ENCODE results near the gene CADM4. TPM values are rescaled to one million over a fixed set of nuclear protein-coding genes. Genes with fewer than 3 reads are reported as not detected.

Gene CADM4
- total and polyA plus RNA-seq, 2 donors (not counting 1 experiment from before 2014, with no cell fraction given), result 0.21 to 0.42 TPM

DNA sequence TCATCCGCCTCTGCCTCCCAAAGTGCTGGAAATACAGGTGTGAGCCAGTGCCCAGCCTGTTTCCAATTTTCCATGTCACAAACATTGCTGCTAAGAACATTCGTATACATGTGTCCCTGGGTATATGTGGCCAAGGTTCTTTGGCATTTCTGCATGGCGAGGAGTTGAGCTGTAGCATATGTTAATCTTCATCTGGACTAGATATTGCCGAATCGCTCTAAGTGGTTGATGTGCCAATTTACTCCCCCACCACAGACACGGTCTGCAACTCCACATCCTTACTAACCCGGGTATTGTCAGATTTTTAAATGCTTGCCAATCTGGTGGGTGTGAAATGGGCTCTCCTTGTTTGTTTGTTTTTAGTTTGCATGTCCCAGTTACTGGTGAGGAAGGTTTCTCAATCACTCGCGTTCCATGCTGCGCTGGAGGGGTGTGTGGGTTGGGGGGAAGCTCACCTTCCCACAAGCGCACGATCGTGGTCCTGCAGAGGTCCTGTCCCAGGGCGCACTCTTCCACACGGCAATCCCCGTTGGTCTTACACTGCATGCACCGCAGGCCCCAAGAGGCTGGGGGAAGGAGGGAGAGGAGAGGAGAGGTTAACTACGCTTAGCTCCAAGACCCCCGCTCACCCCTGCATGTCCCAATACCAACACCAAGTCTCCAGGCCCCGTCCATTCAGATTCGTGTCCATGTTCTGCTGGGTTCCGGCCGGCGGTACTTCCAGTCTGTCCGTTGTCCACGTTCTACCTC lies 27.7 kb upstream of the CADM4 start:
- DNase-seq, result no peak
- Histone ChIP-seq H3K36me3 (replicated peaks in 1 of 2; ENCODE audit: control extremely low read depth in 1 of 2, control insufficient read depth in 1 of 2, extremely low read depth in 1 of 2, insufficient read depth in 2 of 2, low read length in 1 of 2) (no peaks in the 10 kb centered on the region), H3K4me3 (ENCODE audit: control extremely low read depth in 1 of 5, extremely low read depth in 1 of 5, insufficient read depth in 1 of 5, low read depth in 2 of 5, low read length in 4 of 5) (peak overlapping the region in 2 of 5 experiments; percentile 59 to 79), H3K4me1 (ENCODE audit: control insufficient read depth in 2 of 2, insufficient read depth in 2 of 2, low read length in 2 of 2) (peaks cover 35 to 45% of the 10 kb centered on the region in 2 donors), H3K79me2 (ENCODE audit: control insufficient read depth, insufficient read depth, low read length) (no peaks in the 10 kb centered on the region), H4K20me1 (ENCODE audit: control insufficient read depth, insufficient read depth, low read length, poor library complexity, severe bottlenecking) (no peaks in the 10 kb centered on the region), H3K27me3 (replicated peaks in 1 of 4; ENCODE audit: control extremely low read depth in 1 of 4, control insufficient read depth in 3 of 4, insufficient read depth in 4 of 4, low read length in 3 of 4) (peaks cover 0 to 27% (median 7%) of the 10 kb centered on the region in 4 experiments), H3K9ac (ENCODE audit: low read length) (peak overlapping the region; percentile 70), H2AFZ (ENCODE audit: insufficient read depth, low read depth, low read length, poor library complexity, severe bottlenecking) (peak overlapping the region; percentile 34), H3K4me2 (replicated peaks; ENCODE audit: low read depth, low read length, poor library complexity, severe bottlenecking) (peak overlapping the region; percentile 99), H3K9me3 (ENCODE audit: control extremely low read depth in 1 of 3, control insufficient read depth in 2 of 3, insufficient read depth in 1 of 3, low read length in 2 of 3) (peaks cover 0 to 23% (median 0%) of the 10 kb centered on the region in 3 donors), H3K27ac (ENCODE audit: low read length in 2 of 2) (no peak overlapping the region)
- no peak for ATAC-seq (ENCODE audit: low read depth)
- H3K27ac Mint-ChIP-seq, result no peak overlapping the region
- 91% methylated on average over 12 of the region's 26 CpGs for WGBS (ENCODE audit: insufficient coverage)
- ChIA-PET POLR2A (interaction anchor here (0.6 kb wide), 1 partner anchor 47 kb away, joined by 4 read pairs; no protein-coding TSS in a partner anchor), CTCF (interaction anchor here (1.0 to 1.3 kb wide), 2 partner anchors 15 to 72 kb away, joined by 3 to 4 read pairs; partner anchors contain the start of gene IRGQ)
- H3K4me3 Mint-ChIP-seq, result peak overlapping the region; percentile 84
- TF ChIP-seq EZH2 (IDR thresholded peaks at IDR 0.05; ENCODE audit: borderline replicate concordance, insufficient read depth, low read depth, low read length, poor library complexity, severe bottlenecking), result no peak
- TF ChIP-seq, protein P1, sequence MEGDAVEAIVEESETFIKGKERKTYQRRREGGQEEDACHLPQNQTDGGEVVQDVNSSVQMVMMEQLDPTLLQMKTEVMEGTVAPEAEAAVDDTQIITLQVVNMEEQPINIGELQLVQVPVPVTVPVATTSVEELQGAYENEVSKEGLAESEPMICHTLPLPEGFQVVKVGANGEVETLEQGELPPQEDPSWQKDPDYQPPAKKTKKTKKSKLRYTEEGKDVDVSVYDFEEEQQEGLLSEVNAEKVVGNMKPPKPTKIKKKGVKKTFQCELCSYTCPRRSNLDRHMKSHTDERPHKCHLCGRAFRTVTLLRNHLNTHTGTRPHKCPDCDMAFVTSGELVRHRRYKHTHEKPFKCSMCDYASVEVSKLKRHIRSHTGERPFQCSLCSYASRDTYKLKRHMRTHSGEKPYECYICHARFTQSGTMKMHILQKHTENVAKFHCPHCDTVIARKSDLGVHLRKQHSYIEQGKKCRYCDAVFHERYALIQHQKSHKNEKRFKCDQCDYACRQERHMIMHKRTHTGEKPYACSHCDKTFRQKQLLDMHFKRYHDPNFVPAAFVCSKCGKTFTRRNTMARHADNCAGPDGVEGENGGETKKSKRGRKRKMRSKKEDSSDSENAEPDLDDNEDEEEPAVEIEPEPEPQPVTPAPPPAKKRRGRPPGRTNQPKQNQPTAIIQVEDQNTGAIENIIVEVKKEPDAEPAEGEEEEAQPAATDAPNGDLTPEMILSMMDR (IDR thresholded peaks at IDR 0.05), result no peak
- H3K4me1 Mint-ChIP-seq, result peaks cover 37% of the 10 kb centered on the region
- H3K27me3 Mint-ChIP-seq, result peaks cover 14% of the 10 kb centered on the region
- no peaks in the 10 kb centered on the region for H3K9me3 Mint-ChIP-seq (ENCODE audit: insufficient read depth)
- intact Hi-C loops (cut with micrococcal nuclease), result no loop called here

DNA sequence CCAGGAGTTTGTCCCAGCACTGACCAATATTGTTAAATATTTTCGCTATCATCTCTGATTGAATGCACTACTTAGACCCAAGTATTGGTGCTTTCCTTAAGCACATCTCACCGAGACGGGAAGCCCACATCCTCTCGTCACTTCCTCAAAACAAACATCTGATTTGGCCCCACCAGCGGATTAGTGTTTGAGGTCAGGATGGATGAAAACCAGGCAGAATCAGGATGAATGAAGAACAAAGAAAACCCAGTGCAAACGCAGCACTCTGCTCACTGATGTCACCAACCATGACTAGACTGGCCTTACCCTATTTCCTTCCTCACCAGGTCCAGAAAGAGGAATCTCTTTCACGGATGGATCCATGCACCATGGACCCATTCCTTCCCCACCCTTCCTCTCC lies 24.4 kb upstream of the CADM4 start:
- no peak overlapping the region for H3K4me3 ChIP-seq (ENCODE audit: control extremely low read depth in 1 of 5, extremely low read depth in 1 of 5, insufficient read depth in 1 of 5, low read depth in 2 of 5, low read length in 4 of 5)
- intact Hi-C loops (cut with micrococcal nuclease), result no loop called here
- ATAC-seq (ENCODE audit: low read depth) (no peak), DNase-seq (peak; percentile 59)
- peak overlapping the region; percentile 50 for H3K4me2 ChIP-seq (replicated peaks; ENCODE audit: low read depth, low read length, poor library complexity, severe bottlenecking)
- Mint-ChIP-seq H3K27me3 (peaks cover 17% of the 10 kb centered on the region), H3K4me1 (peaks cover 24% of the 10 kb centered on the region), H3K4me3 (peak overlapping the region; percentile 43), H3K9me3 (ENCODE audit: insufficient read depth) (no peaks in the 10 kb centered on the region), H3K27ac (no peak overlapping the region)
- no peak overlapping the region for H3K9ac ChIP-seq (ENCODE audit: low read length)
- WGBS (ENCODE audit: insufficient coverage), result 6% methylated on average over 2 of the region's 7 CpGs
- H4K20me1 ChIP-seq (ENCODE audit: control insufficient read depth, insufficient read depth, low read length, poor library complexity, severe bottlenecking), result no peaks in the 10 kb centered on the region
- peaks cover 0 to 18% (median 5%) of the 10 kb centered on the region in 4 experiments for H3K27me3 ChIP-seq (replicated peaks in 1 of 4; ENCODE audit: control extremely low read depth in 1 of 4, control insufficient read depth in 3 of 4, insufficient read depth in 4 of 4, low read length in 3 of 4)
- H3K9me3 ChIP-seq (ENCODE audit: control extremely low read depth in 1 of 3, control insufficient read depth in 2 of 3, insufficient read depth in 1 of 3, low read length in 2 of 3), result peaks cover 0 to 18% (median 0%) of the 10 kb centered on the region in 3 donors
- H3K27ac ChIP-seq (ENCODE audit: low read length in 2 of 2), result no peak overlapping the region
- TF ChIP-seq, protein P1 (IDR thresholded peaks at IDR 0.05), result no peak
- no peak for TF ChIP-seq EZH2 (IDR thresholded peaks at IDR 0.05; ENCODE audit: borderline replicate concordance, insufficient read depth, low read depth, low read length, poor library complexity, severe bottlenecking)
- H2AFZ ChIP-seq (ENCODE audit: insufficient read depth, low read depth, low read length, poor library complexity, severe bottlenecking), result no peak overlapping the region
- ChIA-PET CTCF (interaction anchor here (0.9 kb wide), 1 partner anchor 217 kb away, joined by 3 read pairs; no protein-coding TSS in a partner anchor), POLR2A (no interaction called here)
- no peaks in the 10 kb centered on the region for H3K36me3 ChIP-seq (replicated peaks in 1 of 2; ENCODE audit: control extremely low read depth in 1 of 2, control insufficient read depth in 1 of 2, extremely low read depth in 1 of 2, insufficient read depth in 2 of 2, low read length in 1 of 2)
- peaks cover 22 to 30% of the 10 kb centered on the region in 2 donors for H3K4me1 ChIP-seq (ENCODE audit: control insufficient read depth in 2 of 2, insufficient read depth in 2 of 2, low read length in 2 of 2)
- H3K79me2 ChIP-seq (ENCODE audit: control insufficient read depth, insufficient read depth, low read length), result no peaks in the 10 kb centered on the region
